ENCODE data around the gene PRAF2. TPM values are rescaled to one million over a fixed set of nuclear protein-coding genes. Genes with fewer than 3 reads are reported as not detected.
A peak's percentile ranks its signal among the peaks of the same experiment; 100 is the strongest.

PRAF2 gene
- total and polyA plus RNA-seq, 9 of the 15 experiments (the other 6 are each of a cell fraction or from before 2014, with no cell fraction given), result 0.24 to 5.7 (median 2.0) TPM

DNA sequence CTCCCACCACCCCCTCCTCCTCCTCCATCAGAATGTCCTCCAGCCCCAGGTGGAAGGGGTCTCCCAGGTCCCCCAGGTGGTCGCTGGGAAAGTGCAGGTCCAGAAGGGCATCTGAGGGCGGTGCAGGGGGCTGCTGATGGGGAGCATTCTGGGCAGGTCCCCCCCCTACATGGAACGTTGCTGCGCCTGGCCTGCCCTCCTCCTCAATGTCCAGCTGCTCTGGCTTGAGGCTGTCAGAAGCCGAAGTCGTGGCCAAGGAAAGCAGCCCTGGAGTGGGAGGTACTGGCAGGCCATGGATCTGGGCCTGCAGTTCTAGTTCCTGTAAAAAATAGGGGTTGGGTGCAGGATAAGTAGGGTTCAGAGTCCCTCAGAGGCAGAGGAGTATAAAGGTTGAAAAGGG, 43.5 kb downstream of the PRAF2 start:
- H3K36me3 ChIP-seq (ENCODE audit: control insufficient read depth, insufficient read depth, low read length), result peaks cover 40% of the 10 kb centered on the region; the same call in 2 of the 3 replicates
- 83% methylated on average over 3 of the region's 6 CpGs for WGBS (ENCODE audit: insufficient coverage, low coverage, missing lambda C conversion rate)
- H3K4me2 ChIP-seq (ENCODE audit: insufficient read depth, low read length), result no peak overlapping the region
- no peaks in the 10 kb centered on the region for H3K9me3 ChIP-seq (replicated peaks; ENCODE audit: control insufficient read depth, insufficient read depth, low read depth, low read length)
- H3K27ac ChIP-seq (ENCODE audit: extremely low read depth, low read depth, low read length), result no peak overlapping the region
- peak overlapping the region in 1 of 2 experiments; percentile 36; a peak in 2 of 4 replicates for H3K9ac ChIP-seq (ENCODE audit: insufficient read depth in 1 of 2, low read depth in 2 of 2, low read length in 2 of 2)
- CTCF ChIA-PET (ENCODE audit: low intra/inter-chr PET ratio), result no interaction called here
- in situ Hi-C loops (cut with MboI) (no loop called here), intact Hi-C loops (cut with micrococcal nuclease) (no loop called here)
- H3K4me3 ChIP-seq, result no peak overlapping the region
- peaks cover 0 to 9% of the 10 kb centered on the region in 2 experiments; a peak in 2 of 5 replicates for H3K4me1 ChIP-seq (replicated peaks in 1 of 2; ENCODE audit: control insufficient read depth in 2 of 2, insufficient read depth in 2 of 2, low read length in 2 of 2)
- ATAC-seq (no peak), DNase-seq (ENCODE audit: extremely low read depth in 1 of 4, low spot score in 3 of 4) (no peak), FAIRE-seq (no peak)
- BruUV-seq (replicated peaks), result no TSS peak
- no peaks in the 10 kb centered on the region for H4K20me1 ChIP-seq (replicated peaks; ENCODE audit: control insufficient read depth, insufficient read depth, low read length)
- no peaks in the 10 kb centered on the region for H3K27me3 ChIP-seq (ENCODE audit: control insufficient read depth in 2 of 2, insufficient read depth in 2 of 2, low read length in 2 of 2)
- H3K79me2 ChIP-seq (ENCODE audit: control insufficient read depth, insufficient read depth, low read length), result no peaks in the 10 kb centered on the region
- no peaks in the 10 kb centered on the region for H3K9me1 ChIP-seq (ENCODE audit: control insufficient read depth, insufficient read depth, low read length)
- no peak overlapping the region for H2AFZ ChIP-seq (ENCODE audit: low read depth, low read length)
- POLR2A ChIA-PET, result interaction anchor here (1.2 kb wide), 1 partner anchor 18 kb away, joined by 3 read pairs; no protein-coding TSS in a partner anchor
- TF ChIP-seq ZC3H8 (IDR thresholded peaks at IDR 0.05) (no peak), TOE1 (IDR thresholded peaks at IDR 0.05; ENCODE audit: borderline replicate concordance) (no peak), TOE1 (CRISPR knock-in tag; IDR thresholded peaks at IDR 0.05; ENCODE audit: borderline replicate concordance, low read depth) (no peak), MYC (IDR thresholded peaks at IDR 0.05; ENCODE audit: low read depth, low read length) (no peak), MYC (CRISPR knock-in tag; IDR thresholded peaks at IDR 0.05; ENCODE audit: borderline replicate concordance, low read depth) (no peak), CUX1 (CRISPR knock-in tag; IDR thresholded peaks at IDR 0.05) (no peak), HIVEP1 (CRISPR knock-in tag; IDR thresholded peaks at IDR 0.05) (no peak), KLF1 (tag; IDR thresholded peaks at IDR 0.05) (no peak), SRF (CRISPR knock-in tag; IDR thresholded peaks at IDR 0.05) (no peak)
